GM18511 (cell line): ENCODE results near the gene LCMT2.

Source experiments
- ATAC-seq: cut with Tn5 transposase; IDR thresholded peaks from one replicate; pipeline ENCODE4 v1.9.1; 2021; ENCODE audit warnings: mild to moderate bottlenecking, moderate library complexity; ENCODE audit not compliant: unreplicated experiment

Gene LCMT2

DNA sequence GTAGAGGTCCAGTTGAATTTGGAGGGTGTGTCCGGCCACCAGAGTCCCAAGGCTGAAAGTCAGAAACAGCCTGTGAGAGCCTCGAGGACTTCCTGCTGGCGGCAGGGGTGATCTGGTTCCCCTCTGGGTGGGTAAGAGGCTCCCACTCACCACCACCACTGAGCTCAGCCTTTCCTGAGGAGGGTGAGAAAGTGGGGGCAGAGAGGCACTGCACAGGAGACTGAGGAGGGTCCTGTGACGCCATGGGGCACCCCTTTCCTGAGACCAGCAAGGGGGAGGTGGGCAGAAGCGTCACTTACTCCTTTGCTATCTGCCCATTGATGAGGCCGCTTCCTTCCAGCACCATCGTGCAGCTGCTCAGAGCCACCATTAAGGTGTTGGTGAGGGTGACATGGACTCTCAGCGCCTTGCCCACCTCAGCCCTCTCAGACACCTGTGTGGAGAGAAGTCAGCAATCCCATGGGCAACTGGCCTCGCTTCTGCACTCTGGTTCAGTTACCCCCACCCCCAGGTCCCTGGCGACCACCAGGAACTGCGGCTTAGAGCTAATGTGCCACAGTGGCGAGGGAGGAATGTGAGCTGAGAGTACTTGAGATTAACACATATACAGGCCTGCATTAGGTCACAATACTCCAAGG is 53.7 kb downstream of the LCMT2 start:
- no peak for ATAC-seq

DNA sequence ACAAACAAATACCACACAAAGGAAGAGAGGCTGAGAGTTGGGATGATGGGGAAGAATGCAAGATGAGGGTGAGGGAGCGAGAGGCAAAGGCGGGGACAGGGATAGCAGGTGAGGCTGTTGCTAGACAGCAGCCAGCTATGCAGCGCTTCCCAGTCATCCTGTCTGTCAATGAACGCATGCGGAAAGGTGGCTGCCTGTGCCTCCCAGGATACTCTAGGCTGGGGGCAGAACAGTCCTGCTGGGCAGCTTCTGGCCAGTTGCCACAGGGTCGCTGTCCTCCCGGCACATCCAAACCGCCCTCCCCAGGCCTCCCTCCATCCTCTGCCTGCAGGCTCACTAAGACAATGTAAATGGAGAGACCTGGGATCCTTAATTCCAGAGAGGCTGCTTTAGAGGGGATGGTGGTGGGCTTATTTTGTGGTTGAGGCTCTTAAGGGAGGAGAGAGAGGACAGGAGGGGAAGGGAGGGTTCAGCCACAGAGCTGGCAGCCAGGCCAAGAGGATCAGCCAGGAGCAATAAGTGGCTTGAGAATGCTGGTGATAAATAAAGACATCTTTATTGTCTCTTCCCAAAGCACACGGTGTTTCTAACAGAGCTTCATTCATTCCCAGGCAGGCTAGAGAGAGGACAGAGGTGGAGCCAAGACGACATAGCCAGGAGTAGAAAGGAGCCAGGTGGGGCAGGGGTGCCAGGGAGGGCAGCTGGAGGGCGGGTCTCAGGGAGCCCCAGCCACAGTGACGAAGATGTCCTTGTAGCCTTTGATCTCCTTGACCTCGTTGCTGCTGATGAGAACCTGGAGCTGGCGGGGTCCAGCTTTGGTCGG is 54.4 kb downstream of the LCMT2 start:
- ATAC-seq, result no peak

DNA sequence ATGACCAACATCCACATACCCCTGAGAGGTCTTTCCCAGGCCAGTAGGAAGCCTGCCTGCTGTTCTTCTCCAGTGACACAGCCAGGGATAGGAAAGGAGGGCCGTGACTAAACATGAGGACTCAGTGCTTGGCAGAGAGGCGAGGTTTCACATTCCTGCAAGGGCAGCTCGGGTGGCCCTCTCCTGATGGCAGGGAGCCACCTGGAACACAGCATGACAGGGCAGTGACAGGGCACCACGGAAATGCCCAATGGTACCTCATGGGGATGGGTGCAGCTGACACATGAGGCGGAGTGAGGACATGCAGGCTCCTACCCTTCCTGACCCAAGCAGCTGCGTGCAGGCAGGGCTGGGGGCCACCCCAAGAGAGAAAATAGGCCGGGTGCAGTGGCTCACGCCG is 56.2 kb downstream of the LCMT2 start:
- no peak for ATAC-seq
